ENCODE results near the gene UNC45A. TPM values are rescaled to one million over a fixed set of nuclear protein-coding genes. Genes with fewer than 3 reads are reported as not detected.

UNC45A gene
- total and polyA plus RNA-seq, 2 of the 8 experiments (the other 6 are each of a cell fraction or from before 2014, with no cell fraction given), result 74.1 to 84.2 TPM

- TF ChIP-seq RNF2 (IDR thresholded peaks at IDR 0.05; ENCODE audit: borderline replicate concordance, low read depth, low read length, missing control alignments, poor library complexity, severe bottlenecking) (no peak), FOSL1 (IDR thresholded peaks at IDR 0.05; ENCODE audit: insufficient read depth, low read depth, low read length) (no peak)
Measured at GRCh38 chr15:90909976-90910375, 25.1 kb upstream of the UNC45A start (continued).
